ENCODE results near the gene DYNLT1. TPM values are rescaled to one million over a fixed set of nuclear protein-coding genes. Genes with fewer than 3 reads are reported as not detected.

Gene DYNLT1
- total and polyA plus RNA-seq, 2 of the 13 experiments (the other 11 are each of a cell fraction or from before 2014, with no cell fraction given), result 108 to 171 TPM

DNA sequence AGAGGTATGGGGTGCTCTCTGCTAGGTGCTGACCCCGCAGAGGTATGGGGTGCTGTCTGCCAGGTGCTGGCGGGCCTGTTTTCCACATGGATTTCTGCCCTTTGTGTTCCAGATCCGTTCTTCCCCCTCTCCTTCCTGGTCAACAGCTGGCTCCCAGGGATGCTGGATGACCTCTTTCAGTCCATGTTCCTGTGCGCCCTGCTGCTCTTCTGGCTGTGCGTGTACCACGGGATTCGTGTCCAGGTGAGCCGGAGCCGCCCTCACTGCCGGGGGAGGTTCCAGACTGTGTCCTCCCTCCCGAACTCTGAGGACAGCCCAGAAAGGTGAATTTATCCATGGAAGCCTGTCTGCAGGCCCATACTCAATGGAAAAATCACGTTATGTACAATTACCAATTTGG is 36.3 kb downstream of the DYNLT1 start:
- no peaks in the 10 kb centered on the region for H3K9me3 ChIP-seq (ENCODE audit: low read length)
- POLR2A ChIA-PET, result no interaction called here
- no peaks in the 10 kb centered on the region for H3K4me1 ChIP-seq (ENCODE audit: insufficient read depth, low read length)
- H3K36me3 ChIP-seq (replicated peaks in 1 of 2; ENCODE audit: control insufficient read depth in 1 of 2, insufficient read depth in 2 of 2, low read length in 2 of 2), result peaks cover 71 to 99% of the 10 kb centered on the region in 2 experiments
- BruUV-seq (replicated peaks), result no TSS peak
- CTCF ChIA-PET (ENCODE audit: low intra/inter-chr PET ratio, low total read pairs), result no interaction called here
- no peak overlapping the region for H3K27ac ChIP-seq (ENCODE audit: extremely low read length, insufficient read depth, low read length)
- FAIRE-seq, result no peak
- no peak overlapping the region for H3K4me2 ChIP-seq (ENCODE audit: low read depth, low read length)
- no peak overlapping the region for H3K9ac ChIP-seq (ENCODE audit: insufficient read depth, low read depth, low read length)
- no peak for DNase-seq (ENCODE audit: low spot score)
- no peak overlapping the region for H3K4me3 ChIP-seq (replicated peaks in 1 of 3; ENCODE audit: insufficient read depth in 1 of 3, low read depth in 2 of 3, low read length in 3 of 3)
- intact Hi-C loops (cut with micrococcal nuclease; ENCODE audit: unreplicated experiment) (no loop called here), in situ Hi-C loops (cut with HindIII; ENCODE audit: extremely low pct_ligation_motif_present, low pct_unique_long_range_greater_than_20kb) (no loop called here)
- H3K27me3 ChIP-seq (ENCODE audit: control insufficient read depth in 1 of 2, insufficient read depth in 2 of 2, low read length in 2 of 2), result no peaks in the 10 kb centered on the region
- H4K20me1 ChIP-seq (ENCODE audit: insufficient read depth, low read length), result peaks cover 41% of the 10 kb centered on the region; the same call in 1 of the 2 replicates
- H2AFZ ChIP-seq (ENCODE audit: low read length), result no peak overlapping the region
- peaks cover 8% of the 10 kb centered on the region for H3K79me2 ChIP-seq (ENCODE audit: insufficient read depth, low read length)
- ATAC-seq, result no peak
- 97% methylated on average over 11 of the region's 12 CpGs for WGBS (ENCODE audit: low lambda C conversion rate)
- TF ChIP-seq CC2D1A (CRISPR knock-in tag; IDR thresholded peaks at IDR 0.05), result no peak
- no peak for TF ChIP-seq RAD51 (IDR thresholded peaks at IDR 0.05; ENCODE audit: borderline replicate concordance)
- TF ChIP-seq, protein P1, sequence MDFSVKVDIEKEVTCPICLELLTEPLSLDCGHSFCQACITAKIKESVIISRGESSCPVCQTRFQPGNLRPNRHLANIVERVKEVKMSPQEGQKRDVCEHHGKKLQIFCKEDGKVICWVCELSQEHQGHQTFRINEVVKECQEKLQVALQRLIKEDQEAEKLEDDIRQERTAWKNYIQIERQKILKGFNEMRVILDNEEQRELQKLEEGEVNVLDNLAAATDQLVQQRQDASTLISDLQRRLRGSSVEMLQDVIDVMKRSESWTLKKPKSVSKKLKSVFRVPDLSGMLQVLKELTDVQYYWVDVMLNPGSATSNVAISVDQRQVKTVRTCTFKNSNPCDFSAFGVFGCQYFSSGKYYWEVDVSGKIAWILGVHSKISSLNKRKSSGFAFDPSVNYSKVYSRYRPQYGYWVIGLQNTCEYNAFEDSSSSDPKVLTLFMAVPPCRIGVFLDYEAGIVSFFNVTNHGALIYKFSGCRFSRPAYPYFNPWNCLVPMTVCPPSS (IDR thresholded peaks at IDR 0.05), result no peak
- no peak for TF ChIP-seq NFATC3 (CRISPR knock-in tag; IDR thresholded peaks at IDR 0.05)
- TF ChIP-seq, protein P2, sequence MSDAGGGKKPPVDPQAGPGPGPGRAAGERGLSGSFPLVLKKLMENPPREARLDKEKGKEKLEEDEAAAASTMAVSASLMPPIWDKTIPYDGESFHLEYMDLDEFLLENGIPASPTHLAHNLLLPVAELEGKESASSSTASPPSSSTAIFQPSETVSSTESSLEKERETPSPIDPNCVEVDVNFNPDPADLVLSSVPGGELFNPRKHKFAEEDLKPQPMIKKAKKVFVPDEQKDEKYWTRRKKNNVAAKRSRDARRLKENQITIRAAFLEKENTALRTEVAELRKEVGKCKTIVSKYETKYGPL (CRISPR knock-in tag; IDR thresholded peaks at IDR 0.05), result no peak
- TF ChIP-seq CREM (IDR thresholded peaks at IDR 0.05), result no peak
- no peak for TF ChIP-seq CREM (CRISPR knock-in tag; IDR thresholded peaks at IDR 0.05)
- no peak for TF ChIP-seq ZC3H13 (CRISPR knock-in tag; IDR thresholded peaks at IDR 0.05)
- TF ChIP-seq ZNF724P (CRISPR knock-in tag; IDR thresholded peaks at IDR 0.05; ENCODE audit: borderline replicate concordance), result no peak
- TF ChIP-seq ZNF567 (CRISPR knock-in tag; IDR thresholded peaks at IDR 0.05; ENCODE audit: borderline replicate concordance), result no peak
- TF ChIP-seq DMAP1 (CRISPR knock-in tag; IDR thresholded peaks at IDR 0.05), result no peak
- no peak for TF ChIP-seq CBFB (CRISPR knock-in tag; IDR thresholded peaks at IDR 0.05)
- no peak for TF ChIP-seq SP2 (CRISPR knock-in tag; IDR thresholded peaks at IDR 0.05)
- TF ChIP-seq, protein P3, sequence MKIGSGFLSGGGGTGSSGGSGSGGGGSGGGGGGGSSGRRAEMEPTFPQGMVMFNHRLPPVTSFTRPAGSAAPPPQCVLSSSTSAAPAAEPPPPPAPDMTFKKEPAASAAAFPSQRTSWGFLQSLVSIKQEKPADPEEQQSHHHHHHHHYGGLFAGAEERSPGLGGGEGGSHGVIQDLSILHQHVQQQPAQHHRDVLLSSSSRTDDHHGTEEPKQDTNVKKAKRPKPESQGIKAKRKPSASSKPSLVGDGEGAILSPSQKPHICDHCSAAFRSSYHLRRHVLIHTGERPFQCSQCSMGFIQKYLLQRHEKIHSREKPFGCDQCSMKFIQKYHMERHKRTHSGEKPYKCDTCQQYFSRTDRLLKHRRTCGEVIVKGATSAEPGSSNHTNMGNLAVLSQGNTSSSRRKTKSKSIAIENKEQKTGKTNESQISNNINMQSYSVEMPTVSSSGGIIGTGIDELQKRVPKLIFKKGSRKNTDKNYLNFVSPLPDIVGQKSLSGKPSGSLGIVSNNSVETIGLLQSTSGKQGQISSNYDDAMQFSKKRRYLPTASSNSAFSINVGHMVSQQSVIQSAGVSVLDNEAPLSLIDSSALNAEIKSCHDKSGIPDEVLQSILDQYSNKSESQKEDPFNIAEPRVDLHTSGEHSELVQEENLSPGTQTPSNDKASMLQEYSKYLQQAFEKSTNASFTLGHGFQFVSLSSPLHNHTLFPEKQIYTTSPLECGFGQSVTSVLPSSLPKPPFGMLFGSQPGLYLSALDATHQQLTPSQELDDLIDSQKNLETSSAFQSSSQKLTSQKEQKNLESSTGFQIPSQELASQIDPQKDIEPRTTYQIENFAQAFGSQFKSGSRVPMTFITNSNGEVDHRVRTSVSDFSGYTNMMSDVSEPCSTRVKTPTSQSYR (CRISPR knock-in tag; IDR thresholded peaks at IDR 0.05; ENCODE audit: borderline replicate concordance), result no peak
- TF ChIP-seq, protein P4, sequence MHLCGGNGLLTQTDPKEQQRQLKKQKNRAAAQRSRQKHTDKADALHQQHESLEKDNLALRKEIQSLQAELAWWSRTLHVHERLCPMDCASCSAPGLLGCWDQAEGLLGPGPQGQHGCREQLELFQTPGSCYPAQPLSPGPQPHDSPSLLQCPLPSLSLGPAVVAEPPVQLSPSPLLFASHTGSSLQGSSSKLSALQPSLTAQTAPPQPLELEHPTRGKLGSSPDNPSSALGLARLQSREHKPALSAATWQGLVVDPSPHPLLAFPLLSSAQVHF (CRISPR knock-in tag; IDR thresholded peaks at IDR 0.05), result no peak
- no peak for TF ChIP-seq ZNF839 (CRISPR knock-in tag; IDR thresholded peaks at IDR 0.05; ENCODE audit: borderline replicate concordance)
